Measurements from ENCODE around the gene ZNF697.

- no peak for TF ChIP-seq YY1 (IDR thresholded peaks at IDR 0.05; ENCODE audit: low read depth)
- TF ChIP-seq FOXM1 (IDR thresholded peaks at IDR 0.05; ENCODE audit: borderline replicate concordance, low read depth) = no peak
- no peak for TF ChIP-seq ZBTB7A (IDR thresholded peaks at IDR 0.05; ENCODE audit: low read depth)
- TF ChIP-seq EP300 (IDR thresholded peaks at IDR 0.05; ENCODE audit: borderline replicate concordance) = no peak
- no peak for TF ChIP-seq MAX (IDR thresholded peaks at IDR 0.05)
- TF ChIP-seq TAF1 (IDR thresholded peaks at IDR 0.05; ENCODE audit: low read depth) = no peak
- TF ChIP-seq CEBPB (IDR thresholded peaks at IDR 0.05) = no peak
- TF ChIP-seq EGR1 (IDR thresholded peaks at IDR 0.05) = no peak
- no peak for TF ChIP-seq REST (IDR thresholded peaks at IDR 0.05; ENCODE audit: low read depth)
- TF ChIP-seq RAD21 (IDR thresholded peaks at IDR 0.05; ENCODE audit: low read depth) = no peak
- no peak for TF ChIP-seq TEAD4 (IDR thresholded peaks at IDR 0.05)
Observed at GRCh38 chr1:119652587-119652986, 4.5 kb upstream of the ZNF697 start.

All from Ishikawa (cell line).